ENCODE measurements around the gene HDLBP. TPM values are rescaled to one million over a fixed set of nuclear protein-coding genes. Genes with fewer than 3 reads are reported as not detected.

HDLBP gene
- polyA plus RNA-seq (2013), result 771 and 822 TPM in 2 replicates

DNA sequence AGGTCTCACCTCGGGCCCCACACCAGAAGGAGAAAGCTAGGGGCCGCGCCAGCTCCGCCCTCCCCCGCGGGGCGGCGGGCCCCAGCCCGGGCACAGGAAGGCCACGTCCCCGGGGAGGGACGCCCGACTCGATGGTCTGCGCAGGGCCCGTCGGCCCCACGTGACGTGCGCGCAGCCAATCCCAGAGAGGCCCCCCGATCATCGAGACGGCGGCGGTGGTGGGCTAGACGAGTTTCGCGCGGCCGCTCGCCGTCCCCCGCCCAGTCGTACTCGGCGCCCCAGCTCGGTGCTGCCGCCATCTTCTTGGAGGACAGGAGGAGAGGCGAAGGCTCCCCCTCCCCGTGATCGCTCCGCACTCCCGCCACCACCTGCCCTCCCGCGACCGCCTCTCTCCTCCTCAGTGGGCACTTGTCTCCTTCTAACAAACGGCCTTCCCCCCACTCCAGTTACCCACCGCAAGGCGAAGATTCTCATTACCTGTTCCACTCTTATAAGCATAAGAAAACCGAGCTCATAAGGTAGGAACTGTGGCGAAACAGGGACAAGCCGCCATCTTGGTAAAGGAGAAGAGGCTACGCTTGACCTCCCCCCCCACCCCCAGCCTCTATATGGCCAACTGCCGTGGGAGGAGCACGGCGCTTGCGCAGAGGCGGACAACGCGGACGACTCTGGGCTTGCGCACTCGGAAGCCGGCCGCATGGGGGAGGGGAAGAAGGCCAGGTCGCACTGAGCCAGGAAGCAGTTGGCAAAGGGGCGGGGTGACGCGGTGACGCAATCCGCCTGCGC lies at the start of gene HDLBP:
TSS of gene HDLBP (minus strand) at position 580 of the 786 bp plus-strand sequence. CDS start 48,803 bp downstream, outside the sequence.
- Histone ChIP-seq H3K4me2 (ENCODE audit: low read length) (peak within 1 kb of the TSS; percentile 92), H2AFZ (ENCODE audit: insufficient read depth, low read length, poor library complexity) (peak within 1 kb of the TSS; percentile 80), H2BK5ac (ENCODE audit: low read depth, low read length, poor library complexity) (peak within 1 kb of the TSS; percentile 96), H4K12ac (ENCODE audit: low read depth, low read length) (peak within 1 kb of the TSS; percentile 98), H3K4ac (ENCODE audit: low read depth, low read length) (peak within 1 kb of the TSS; percentile 100), H2BK120ac (ENCODE audit: insufficient read depth, low read length, poor library complexity) (peak within 1 kb of the TSS; percentile 96), H3K14ac (ENCODE audit: low read length) (peak within 1 kb of the TSS; percentile 100), H3K79me2 (ENCODE audit: control insufficient read depth, insufficient read depth, low read length, poor library complexity) (peaks cover 39% of the 10 kb centered on the region), H3K9me3 (ENCODE audit: insufficient read depth, low read depth, low read length) (no peaks in the 10 kb centered on the region), H3K27ac (ENCODE audit: low read depth, low read length) (peak within 1 kb of the TSS; percentile 95), H3K23ac (ENCODE audit: low read length) (peak within 1 kb of the TSS; percentile 20), H3K4me1 (ENCODE audit: control insufficient read depth in 1 of 2, insufficient read depth in 2 of 2, low read length in 2 of 2) (peaks cover 0 to 11% of the 10 kb centered on the region in 2 experiments), H3K9ac (ENCODE audit: low read length) (peak within 1 kb of the TSS; percentile 99), H2BK12ac (ENCODE audit: low read length) (peak within 1 kb of the TSS; percentile 77), H2AK5ac (ENCODE audit: low read length) (peak within 1 kb of the TSS; percentile 99), H3K4me3 (ENCODE audit: low read depth, low read length) (peak within 1 kb of the TSS; percentile 99), H3K36me3 (ENCODE audit: control insufficient read depth in 1 of 2, insufficient read depth in 2 of 2, low read length in 2 of 2) (peaks cover under 1 to 2% of the 10 kb centered on the region in 2 experiments), H4K8ac (ENCODE audit: low read depth, low read length) (peak within 1 kb of the TSS; percentile 97), H3K18ac (ENCODE audit: low read length) (peak within 1 kb of the TSS; percentile 97), H3K79me1 (ENCODE audit: low read length) (peaks cover 16% of the 10 kb centered on the region), H4K91ac (ENCODE audit: low read depth, low read length) (peak within 1 kb of the TSS; percentile 99), H3K27me3 (ENCODE audit: insufficient read depth, low read length) (no peaks in the 10 kb centered on the region)
- no CpG with 5 or more reads among the region's 73 CpGs for WGBS (ENCODE audit: extremely low coverage, insufficient coverage, insufficient read length)
- DNase-seq, result peak; percentile 100

DNA sequence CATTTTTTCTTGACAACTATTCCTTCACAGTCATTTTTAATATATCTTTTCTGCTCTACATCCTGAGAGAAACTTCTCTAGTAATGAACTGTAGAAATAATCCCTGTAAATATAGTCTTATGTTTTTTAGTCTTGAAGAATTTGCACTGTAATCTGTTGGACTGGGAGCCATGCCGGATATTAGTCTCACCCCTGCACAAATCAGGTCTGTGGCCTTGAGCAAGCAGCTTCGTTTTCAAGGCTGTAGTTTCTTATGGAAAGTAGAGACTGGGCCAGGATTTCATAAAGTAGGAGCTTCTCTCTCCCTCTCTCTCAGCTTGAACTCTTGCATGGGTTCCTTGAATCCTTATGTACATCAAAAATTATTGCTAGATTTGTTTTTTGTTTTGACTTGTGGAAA lies 49.3 kb upstream of the HDLBP start:
- DNase-seq, result no peak
- Histone ChIP-seq H3K27me3 (ENCODE audit: insufficient read depth, low read length) (no peaks in the 10 kb centered on the region), H3K4me2 (ENCODE audit: low read length) (no peak overlapping the region), H3K4me3 (ENCODE audit: low read depth, low read length) (no peak overlapping the region), H2BK120ac (ENCODE audit: insufficient read depth, low read length, poor library complexity) (no peak overlapping the region), H4K12ac (ENCODE audit: low read depth, low read length) (no peak overlapping the region), H3K4me1 (ENCODE audit: control insufficient read depth in 1 of 2, insufficient read depth in 2 of 2, low read length in 2 of 2) (no peaks in the 10 kb centered on the region), H3K14ac (ENCODE audit: low read length) (no peak overlapping the region), H3K36me3 (ENCODE audit: control insufficient read depth in 1 of 2, insufficient read depth in 2 of 2, low read length in 2 of 2) (peaks cover 0 to 3% of the 10 kb centered on the region in 2 experiments), H4K8ac (ENCODE audit: low read depth, low read length) (no peak overlapping the region), H4K91ac (ENCODE audit: low read depth, low read length) (no peak overlapping the region), H2AK5ac (ENCODE audit: low read length) (no peak overlapping the region), H3K4ac (ENCODE audit: low read depth, low read length) (no peak overlapping the region), H3K9ac (ENCODE audit: low read length) (no peak overlapping the region), H3K18ac (ENCODE audit: low read length) (no peak overlapping the region), H2BK12ac (ENCODE audit: low read length) (no peak overlapping the region), H3K79me1 (ENCODE audit: low read length) (no peaks in the 10 kb centered on the region), H3K9me3 (ENCODE audit: insufficient read depth, low read depth, low read length) (no peaks in the 10 kb centered on the region), H3K23ac (ENCODE audit: low read length) (no peak overlapping the region), H3K27ac (ENCODE audit: low read depth, low read length) (no peak overlapping the region), H2BK5ac (ENCODE audit: low read depth, low read length, poor library complexity) (no peak overlapping the region), H3K79me2 (ENCODE audit: control insufficient read depth, insufficient read depth, low read length, poor library complexity) (no peaks in the 10 kb centered on the region), H2AFZ (ENCODE audit: insufficient read depth, low read length, poor library complexity) (no peak overlapping the region)
- no CpG with 5 or more reads among the region's 2 CpGs for WGBS (ENCODE audit: extremely low coverage, insufficient coverage, insufficient read length)

- no peak overlapping the region for H3K9ac ChIP-seq (ENCODE audit: low read length)
- H4K12ac ChIP-seq (ENCODE audit: low read depth, low read length), result no peak overlapping the region
- H3K14ac ChIP-seq (ENCODE audit: low read length), result no peak overlapping the region
- H3K27me3 ChIP-seq (ENCODE audit: insufficient read depth, low read length), result no peaks in the 10 kb centered on the region
- no peak overlapping the region for H3K4me2 ChIP-seq (ENCODE audit: low read length)
- no peak overlapping the region for H3K4ac ChIP-seq (ENCODE audit: low read depth, low read length)
- H2AK5ac ChIP-seq (ENCODE audit: low read length), result no peak overlapping the region
- no peak for DNase-seq
- no peak overlapping the region for H2BK5ac ChIP-seq (ENCODE audit: low read depth, low read length, poor library complexity)
- no peak overlapping the region for H4K8ac ChIP-seq (ENCODE audit: low read depth, low read length)
- whole genome bisulfite sequencing (ENCODE audit: extremely low coverage, insufficient coverage, insufficient read length), result no CpG with 5 or more reads among the region's 7 CpGs
- no peak overlapping the region for H4K91ac ChIP-seq (ENCODE audit: low read depth, low read length)
- H2BK120ac ChIP-seq (ENCODE audit: insufficient read depth, low read length, poor library complexity), result no peak overlapping the region
- H3K9me3 ChIP-seq (ENCODE audit: insufficient read depth, low read depth, low read length), result no peaks in the 10 kb centered on the region
- no peak overlapping the region for H3K23ac ChIP-seq (ENCODE audit: low read length)
- no peaks in the 10 kb centered on the region for H3K79me1 ChIP-seq (ENCODE audit: low read length)
- H3K27ac ChIP-seq (ENCODE audit: low read depth, low read length), result no peak overlapping the region
- H2BK12ac ChIP-seq (ENCODE audit: low read length), result no peak overlapping the region
- no peak overlapping the region for H2AFZ ChIP-seq (ENCODE audit: insufficient read depth, low read length, poor library complexity)
- H3K18ac ChIP-seq (ENCODE audit: low read length), result no peak overlapping the region
- H3K36me3 ChIP-seq (ENCODE audit: control insufficient read depth in 1 of 2, insufficient read depth in 2 of 2, low read length in 2 of 2), result peaks cover 0 to 3% of the 10 kb centered on the region in 2 experiments
- H3K4me1 ChIP-seq (ENCODE audit: control insufficient read depth in 1 of 2, insufficient read depth in 2 of 2, low read length in 2 of 2), result no peaks in the 10 kb centered on the region
- no peak overlapping the region for H3K4me3 ChIP-seq (ENCODE audit: low read depth, low read length)
- H3K79me2 ChIP-seq (ENCODE audit: control insufficient read depth, insufficient read depth, low read length, poor library complexity), result no peaks in the 10 kb centered on the region
Observed at GRCh38 chr2:241363426-241363825, 48.0 kb upstream of the HDLBP start.

DNA sequence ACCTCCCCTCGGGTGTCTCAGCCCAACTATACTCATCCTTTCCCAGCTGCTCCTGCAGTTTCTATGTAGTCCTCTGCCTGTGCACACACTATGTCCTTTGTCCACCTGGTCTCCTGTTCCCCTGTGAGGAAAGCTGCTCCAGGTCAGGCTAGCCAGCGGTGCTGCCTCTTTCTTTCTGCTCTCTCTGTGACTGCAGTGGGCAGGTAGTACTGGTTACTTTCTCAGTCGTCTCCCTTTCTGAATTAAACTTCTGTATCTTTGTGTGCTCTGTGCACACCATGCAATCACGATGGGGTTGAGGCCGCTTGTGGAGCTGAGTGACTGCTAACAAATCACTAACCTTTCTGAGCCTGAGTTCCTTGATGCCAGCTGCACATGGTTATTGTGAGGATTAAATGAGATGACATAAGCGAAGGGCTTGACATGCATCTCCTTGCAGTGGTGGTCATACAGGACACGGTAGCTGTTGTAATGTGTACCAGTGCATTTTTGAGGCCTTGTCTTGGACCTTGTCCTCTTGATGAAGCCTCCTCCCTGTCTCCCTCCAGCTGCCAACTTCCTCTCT lies 44.1 kb upstream of the HDLBP start:
- H3K18ac ChIP-seq (ENCODE audit: low read length), result peak overlapping the region; percentile 74
- H3K27me3 ChIP-seq (ENCODE audit: insufficient read depth, low read length), result no peaks in the 10 kb centered on the region
- H3K79me1 ChIP-seq (ENCODE audit: low read length), result peaks cover 8% of the 10 kb centered on the region
- peaks cover 3 to 5% of the 10 kb centered on the region in 2 experiments for H3K36me3 ChIP-seq (ENCODE audit: control insufficient read depth in 1 of 2, insufficient read depth in 2 of 2, low read length in 2 of 2)
- H2AK5ac ChIP-seq (ENCODE audit: low read length), result no peak overlapping the region
- H2AFZ ChIP-seq (ENCODE audit: insufficient read depth, low read length, poor library complexity), result no peak overlapping the region
- H2BK5ac ChIP-seq (ENCODE audit: low read depth, low read length, poor library complexity), result no peak overlapping the region
- H3K14ac ChIP-seq (ENCODE audit: low read length), result no peak overlapping the region
- no peak overlapping the region for H2BK120ac ChIP-seq (ENCODE audit: insufficient read depth, low read length, poor library complexity)
- peaks cover 6% of the 10 kb centered on the region for H3K79me2 ChIP-seq (ENCODE audit: control insufficient read depth, insufficient read depth, low read length, poor library complexity)
- peaks cover 7 to 8% of the 10 kb centered on the region in 2 experiments for H3K4me1 ChIP-seq (ENCODE audit: control insufficient read depth in 1 of 2, insufficient read depth in 2 of 2, low read length in 2 of 2)
- H3K4ac ChIP-seq (ENCODE audit: low read depth, low read length), result peak overlapping the region; percentile 29
- H3K23ac ChIP-seq (ENCODE audit: low read length), result no peak overlapping the region
- no CpG with 5 or more reads among the region's 7 CpGs for WGBS (ENCODE audit: extremely low coverage, insufficient coverage, insufficient read length)
- no peak overlapping the region for H3K27ac ChIP-seq (ENCODE audit: low read depth, low read length)
- no peak overlapping the region for H3K9ac ChIP-seq (ENCODE audit: low read length)
- no peak overlapping the region for H3K4me2 ChIP-seq (ENCODE audit: low read length)
- H3K9me3 ChIP-seq (ENCODE audit: insufficient read depth, low read depth, low read length), result no peaks in the 10 kb centered on the region
- no peak for DNase-seq
- no peak overlapping the region for H4K8ac ChIP-seq (ENCODE audit: low read depth, low read length)
- no peak overlapping the region for H2BK12ac ChIP-seq (ENCODE audit: low read length)
- no peak overlapping the region for H3K4me3 ChIP-seq (ENCODE audit: low read depth, low read length)
- no peak overlapping the region for H4K12ac ChIP-seq (ENCODE audit: low read depth, low read length)
- no peak overlapping the region for H4K91ac ChIP-seq (ENCODE audit: low read depth, low read length)
